ENCODE results near the gene ABCA10. TPM values are rescaled to one million over a fixed set of nuclear protein-coding genes. Genes with fewer than 3 reads are reported as not detected.

The ABCA10 gene
- total RNA-seq, 4 donors from 2014 or later = 0.23 to 7.8 (median 1.9) TPM

DNA sequence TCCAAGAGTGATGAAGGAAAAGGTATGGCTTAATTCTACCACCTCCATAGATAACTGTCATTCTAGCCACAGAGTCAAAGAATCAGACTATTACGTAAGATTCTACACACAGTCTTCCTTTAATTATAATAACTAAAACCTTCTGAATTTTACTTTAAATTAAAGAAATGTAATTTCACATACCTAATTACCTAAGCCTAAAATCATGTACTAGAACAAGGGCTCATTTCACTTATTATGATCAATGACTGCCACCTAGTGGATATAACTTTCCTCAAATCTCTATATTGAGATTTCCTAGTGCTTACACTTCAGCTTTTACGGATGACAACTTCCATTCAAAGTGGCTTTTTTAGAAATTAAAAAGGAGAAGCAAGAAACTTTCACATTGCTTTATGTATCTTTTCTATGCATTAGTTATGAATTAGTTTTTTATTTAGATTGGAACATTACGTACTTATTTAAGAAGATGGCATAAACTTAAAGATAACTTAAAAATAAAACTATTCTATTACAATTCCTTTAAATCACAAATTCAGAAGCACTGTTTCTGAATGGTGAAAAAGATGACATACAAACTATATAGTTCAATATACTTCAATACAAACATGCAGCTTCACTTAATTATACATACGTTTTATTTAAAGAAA lies 18.2 kb upstream of the ABCA10 start:
- no peak for DNase-seq
- Histone ChIP-seq H3K27me3 (no peaks in the 10 kb centered on the region), H3K4me3 (no peak overlapping the region), H3K4me1 (no peaks in the 10 kb centered on the region), H3K36me3 (peaks cover 0 to 72% (median 0%) of the 10 kb centered on the region in 3 donors), H3K9me3 (no peaks in the 10 kb centered on the region), H3K27ac (no peak overlapping the region)
- intact Hi-C loops (cut with DNase I) = no loop called here
- no peak for TF ChIP-seq POLR2A (IDR thresholded peaks at IDR 0.05)
- TF ChIP-seq, protein P1, sequence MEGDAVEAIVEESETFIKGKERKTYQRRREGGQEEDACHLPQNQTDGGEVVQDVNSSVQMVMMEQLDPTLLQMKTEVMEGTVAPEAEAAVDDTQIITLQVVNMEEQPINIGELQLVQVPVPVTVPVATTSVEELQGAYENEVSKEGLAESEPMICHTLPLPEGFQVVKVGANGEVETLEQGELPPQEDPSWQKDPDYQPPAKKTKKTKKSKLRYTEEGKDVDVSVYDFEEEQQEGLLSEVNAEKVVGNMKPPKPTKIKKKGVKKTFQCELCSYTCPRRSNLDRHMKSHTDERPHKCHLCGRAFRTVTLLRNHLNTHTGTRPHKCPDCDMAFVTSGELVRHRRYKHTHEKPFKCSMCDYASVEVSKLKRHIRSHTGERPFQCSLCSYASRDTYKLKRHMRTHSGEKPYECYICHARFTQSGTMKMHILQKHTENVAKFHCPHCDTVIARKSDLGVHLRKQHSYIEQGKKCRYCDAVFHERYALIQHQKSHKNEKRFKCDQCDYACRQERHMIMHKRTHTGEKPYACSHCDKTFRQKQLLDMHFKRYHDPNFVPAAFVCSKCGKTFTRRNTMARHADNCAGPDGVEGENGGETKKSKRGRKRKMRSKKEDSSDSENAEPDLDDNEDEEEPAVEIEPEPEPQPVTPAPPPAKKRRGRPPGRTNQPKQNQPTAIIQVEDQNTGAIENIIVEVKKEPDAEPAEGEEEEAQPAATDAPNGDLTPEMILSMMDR (IDR thresholded peaks at IDR 0.05) = peak in 5 of 6 experiments; percentile 46 to 69 (median 51)
- WGBS, 2 donors = 68 to 73% methylated on average over 4 of the region's 4 CpGs

DNA sequence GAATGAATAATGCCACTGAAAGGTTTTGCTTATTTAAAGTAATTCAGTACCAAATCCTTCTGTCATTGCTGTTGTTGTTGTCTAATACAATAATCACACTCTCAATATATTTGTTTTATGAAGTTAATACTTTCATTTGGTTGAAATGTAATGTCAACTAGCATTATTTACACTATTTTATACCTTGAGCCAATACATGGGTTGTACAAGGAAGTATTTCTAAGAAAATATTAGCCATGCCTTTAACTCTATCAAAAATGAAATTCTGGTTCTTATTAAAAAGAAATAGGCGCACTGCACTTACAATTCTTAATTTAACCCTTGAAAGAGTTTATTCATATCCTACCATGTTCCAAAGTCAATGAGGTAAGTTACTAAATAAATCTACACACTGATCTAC lies 17.6 kb upstream of the ABCA10 start:
- H3K27ac ChIP-seq = no peak overlapping the region
- H3K4me3 ChIP-seq = no peak overlapping the region
- no peak for DNase-seq
- TF ChIP-seq, protein P1 (IDR thresholded peaks at IDR 0.05) = no peak
- no peak for TF ChIP-seq POLR2A (IDR thresholded peaks at IDR 0.05)
- no peaks in the 10 kb centered on the region for H3K4me1 ChIP-seq
- WGBS, 2 donors = 50 to 68% methylated on average over 1 of the region's 1 CpG
- H3K36me3 ChIP-seq = peaks cover 0 to 69% (median 0%) of the 10 kb centered on the region in 3 donors
- no peaks in the 10 kb centered on the region for H3K9me3 ChIP-seq
- intact Hi-C loops (cut with DNase I) = no loop called here
- H3K27me3 ChIP-seq = no peaks in the 10 kb centered on the region

DNA sequence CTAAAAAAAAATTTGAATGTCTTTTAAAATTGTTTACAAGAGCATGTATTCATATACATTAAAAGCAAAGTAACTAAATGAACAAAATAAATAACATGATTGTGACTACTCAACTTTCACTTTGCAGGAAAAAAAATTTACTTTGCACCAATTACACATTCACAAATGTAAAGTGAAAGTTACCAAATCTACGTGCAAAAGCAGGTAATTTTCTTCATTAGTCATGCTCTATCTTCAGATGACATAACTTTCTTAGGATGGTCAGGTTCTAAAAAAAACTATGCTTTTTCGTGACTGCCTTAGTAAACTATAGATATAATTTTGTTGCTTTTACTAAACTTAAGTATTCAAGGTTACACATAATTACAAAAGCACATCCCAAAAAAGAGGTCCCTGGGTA lies 17.0 kb upstream of the ABCA10 start:
- H3K4me3 ChIP-seq = no peak overlapping the region
- no peak for DNase-seq
- TF ChIP-seq, protein P1 (IDR thresholded peaks at IDR 0.05) = no peak
- no peak for TF ChIP-seq POLR2A (IDR thresholded peaks at IDR 0.05)
- intact Hi-C loops (cut with DNase I) = no loop called here
- H3K36me3 ChIP-seq = peaks cover 0 to 67% (median 0%) of the 10 kb centered on the region in 3 donors
- H3K9me3 ChIP-seq = no peaks in the 10 kb centered on the region
- H3K27ac ChIP-seq = no peak overlapping the region
- H3K27me3 ChIP-seq = no peaks in the 10 kb centered on the region
- H3K4me1 ChIP-seq = no peaks in the 10 kb centered on the region
- WGBS, 2 donors = 46 to 60% methylated on average over 2 of the region's 2 CpGs

DNA sequence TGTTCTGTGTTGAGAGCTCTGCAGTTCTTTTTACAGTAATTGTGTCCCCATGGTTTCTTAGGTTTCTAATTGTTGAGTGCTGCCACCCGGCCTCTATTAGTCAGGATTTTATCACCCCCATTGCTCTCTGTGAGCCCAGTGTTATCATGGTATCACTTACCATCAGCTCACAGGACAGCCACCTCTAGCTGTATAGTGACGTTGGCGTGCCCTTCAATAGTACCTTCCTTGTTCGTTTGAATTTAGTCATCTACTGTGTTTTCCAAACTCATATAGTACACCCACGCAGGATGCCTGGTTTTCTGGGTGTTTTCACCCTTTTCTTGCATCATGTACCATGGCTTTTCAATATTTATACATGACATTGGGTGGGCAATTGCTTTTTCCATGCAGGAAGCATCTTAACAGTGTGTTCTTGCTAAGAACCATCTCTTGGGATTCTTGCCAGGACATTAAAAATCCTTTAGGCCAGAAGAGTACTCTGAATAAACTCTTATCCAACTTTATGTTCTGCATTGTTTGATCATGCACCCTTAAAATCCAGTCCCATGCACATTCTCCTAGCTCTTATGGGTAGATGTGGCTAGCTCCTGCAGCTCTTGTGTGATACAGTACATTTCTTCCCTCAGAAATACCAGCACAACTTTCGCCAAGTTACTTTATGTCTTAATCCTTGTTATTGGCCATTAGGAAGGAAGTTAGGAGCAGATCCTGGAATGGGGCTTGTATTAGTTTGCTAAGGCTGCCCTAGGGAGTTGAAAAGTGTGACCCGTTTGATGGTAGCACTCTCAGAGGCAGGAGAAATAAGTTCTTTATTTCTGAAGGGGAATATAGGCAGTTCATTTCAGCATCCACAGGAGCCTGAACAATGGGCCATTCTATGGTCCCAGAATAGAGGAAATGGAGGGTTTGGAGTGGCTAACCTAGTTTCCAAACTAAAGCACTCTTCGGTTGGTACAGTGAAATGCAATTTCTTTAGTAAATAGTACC lies 11.3 kb upstream of the ABCA10 start:
- WGBS, 2 donors = 90 to 94% methylated on average over 8 of the region's 8 CpGs
- intact Hi-C loops (cut with DNase I) = no loop called here
- DNase-seq = no peak

More for the DNA sequence above, 11.3 kb upstream of the ABCA10 start:
- TF ChIP-seq POLR2A (IDR thresholded peaks at IDR 0.05) = no peak
- TF ChIP-seq, protein P1 (IDR thresholded peaks at IDR 0.05) = no peak
- Histone ChIP-seq H3K36me3 (peaks cover 0 to 40% (median 0%) of the 10 kb centered on the region in 3 donors), H3K27me3 (no peaks in the 10 kb centered on the region), H3K4me1 (peaks cover 0 to 10% (median 0%) of the 10 kb centered on the region in 3 donors), H3K27ac (no peak overlapping the region), H3K9me3 (no peaks in the 10 kb centered on the region), H3K4me3 (no peak overlapping the region)

All from esophagus squamous epithelium (tissue), 5 donors.